Progenitor cell of endocrine pancreas (in vitro differentiated cells): ENCODE measurements around the gene ORMDL1. TPM values are rescaled to one million over a fixed set of nuclear protein-coding genes. Genes with fewer than 3 reads are reported as not detected.

Source experiments
- DNase-seq: peaks from one replicate; pipeline ENCODE4 v3.0.0; 2021; ENCODE audit warnings: low spot score; ENCODE audit not compliant: unreplicated experiment
- H3K27ac Mint-ChIP-seq: 2 replicates; pipeline ENCODE4 v1.8.0; 2021; ENCODE audit warnings: mild to moderate bottlenecking, moderate library complexity, mixed read lengths
- H3K27me3 Mint-ChIP-seq: 2 replicates; pipeline ENCODE4 v1.8.0; 2021; ENCODE audit warnings: mixed read lengths
- H3K36me3 Mint-ChIP-seq: 2 replicates; pipeline ENCODE4 v1.8.0; 2022; ENCODE audit warnings: mixed read lengths; ENCODE audit not compliant: insufficient read depth
- H3K4me1 Mint-ChIP-seq: 2 replicates; pipeline ENCODE4 v1.8.0; 2021; ENCODE audit warnings: low read depth, mixed read lengths
- H3K4me3 Mint-ChIP-seq: 2 replicates; pipeline ENCODE4 v1.8.0; 2021; ENCODE audit warnings: low read depth, mild to moderate bottlenecking, moderate library complexity, mixed read lengths
- H3K9me3 Mint-ChIP-seq: 2 replicates; pipeline ENCODE4 v1.8.0; 2021; ENCODE audit warnings: low read depth, mixed read lengths
- total RNA-seq: library from RNA; stranded (reverse); gene quantifications from 2 replicates; pipeline ENCODE4 v1.2.1, GENCODE V29; 2021
- TF ChIP-seq, protein P1 (sequence below): fragments of 200-600 bp; sonication (generic); IDR thresholded peaks from one replicate; pipeline ENCODE4 v1.5.0; 2021; ENCODE audit warnings: antibody characterized with exemption, mild to moderate bottlenecking; ENCODE audit not compliant: unreplicated experiment

Gene ORMDL1
- total RNA-seq, 1 donor from 2014 or later, result 74.1 TPM

DNA sequence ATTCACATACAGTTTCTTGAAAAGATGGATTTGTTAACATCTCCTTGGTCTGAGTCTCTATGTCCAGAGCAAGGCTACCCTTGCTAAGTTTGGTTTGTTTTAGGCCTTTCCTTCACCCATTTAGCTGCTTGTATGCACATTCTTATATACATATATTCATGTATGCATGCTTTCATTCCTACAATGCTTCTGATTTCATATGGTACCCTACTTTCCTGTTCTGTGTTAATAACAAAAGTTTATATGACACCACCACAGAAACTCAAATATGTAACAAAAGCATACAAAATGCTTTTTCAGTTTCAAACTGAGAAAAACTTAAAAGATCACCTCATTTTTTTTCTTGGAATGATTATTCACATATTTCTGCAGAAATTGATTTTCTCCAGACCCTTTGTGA lies 60.9 kb downstream of the ORMDL1 start:
- Mint-ChIP-seq H3K9me3 (peaks cover 2% of the 10 kb centered on the region), H3K36me3 (no peaks in the 10 kb centered on the region), H3K27me3 (no peaks in the 10 kb centered on the region), H3K27ac (no peak overlapping the region), H3K4me3 (no peak overlapping the region), H3K4me1 (no peaks in the 10 kb centered on the region)
- TF ChIP-seq, protein P1, sequence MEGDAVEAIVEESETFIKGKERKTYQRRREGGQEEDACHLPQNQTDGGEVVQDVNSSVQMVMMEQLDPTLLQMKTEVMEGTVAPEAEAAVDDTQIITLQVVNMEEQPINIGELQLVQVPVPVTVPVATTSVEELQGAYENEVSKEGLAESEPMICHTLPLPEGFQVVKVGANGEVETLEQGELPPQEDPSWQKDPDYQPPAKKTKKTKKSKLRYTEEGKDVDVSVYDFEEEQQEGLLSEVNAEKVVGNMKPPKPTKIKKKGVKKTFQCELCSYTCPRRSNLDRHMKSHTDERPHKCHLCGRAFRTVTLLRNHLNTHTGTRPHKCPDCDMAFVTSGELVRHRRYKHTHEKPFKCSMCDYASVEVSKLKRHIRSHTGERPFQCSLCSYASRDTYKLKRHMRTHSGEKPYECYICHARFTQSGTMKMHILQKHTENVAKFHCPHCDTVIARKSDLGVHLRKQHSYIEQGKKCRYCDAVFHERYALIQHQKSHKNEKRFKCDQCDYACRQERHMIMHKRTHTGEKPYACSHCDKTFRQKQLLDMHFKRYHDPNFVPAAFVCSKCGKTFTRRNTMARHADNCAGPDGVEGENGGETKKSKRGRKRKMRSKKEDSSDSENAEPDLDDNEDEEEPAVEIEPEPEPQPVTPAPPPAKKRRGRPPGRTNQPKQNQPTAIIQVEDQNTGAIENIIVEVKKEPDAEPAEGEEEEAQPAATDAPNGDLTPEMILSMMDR, result no peak
- no peak for DNase-seq

Other genes with a start within 250 kb of the ORMDL1 start
- 14.6 and 15.8 TPM in 2 replicates for gene SLC40A1, start 203.6 kb downstream of the ORMDL1 start, total RNA-seq
- gene ASNSD1, start 122.9 kb downstream of the ORMDL1 start, total RNA-seq, result 38.2 and 38.6 TPM in 2 replicates
- gene ANKAR, start 109.7 kb downstream of the ORMDL1 start, total RNA-seq, result 9.0 and 10.3 TPM in 2 replicates
- 12.1 and 12.8 TPM in 2 replicates for gene OSGEPL1, start 21.5 kb downstream of the ORMDL1 start, total RNA-seq
- gene PMS1, start 111 bp upstream of the ORMDL1 start, total RNA-seq, result 63.6 and 72.4 TPM in 2 replicates